Neural progenitor cell (in vitro differentiated cells): ENCODE measurements around the gene MOCS2. TPM values are rescaled to one million over a fixed set of nuclear protein-coding genes. Genes with fewer than 3 reads are reported as not detected.

Experiments used
- DNase-seq: peaks from one replicate; pipeline ENCODE4 v3.0.0-alpha.2; 2016; ENCODE audit warnings: low spot score
- H2AFZ ChIP-seq: fragments of 200-600 bp; sonication (generic); replicated peaks from 2 replicates; pipeline ENCODE4 v1.6.1; 2016; ENCODE audit warnings: antibody characterized with exemption
- H3F3A ChIP-seq: fragments of 200-600 bp; sonication (generic); 2 replicates; pipeline ENCODE4 v1.6.1; 2016; ENCODE audit warnings: antibody characterized with exemption, low read depth
- H3K27ac ChIP-seq: fragments of 200-600 bp; sonication (generic); 2 replicates; pipeline ENCODE4 v1.5.1; 2016; ENCODE audit warnings: mild to moderate bottlenecking
- H3K27me3 ChIP-seq: fragments of 200-600 bp; sonication (generic); 2 replicates; pipeline ENCODE4 v1.6.1; 2016; ENCODE audit warnings: mild to moderate bottlenecking, moderate library complexity
- H3K36me3 ChIP-seq: fragments of 200-600 bp; sonication (generic); 2 replicates; pipeline ENCODE4 v1.5.1; 2016
- H3K4me1 ChIP-seq: fragments of 200-600 bp; sonication (generic); 2 replicates; pipeline ENCODE4 v1.6.1; 2016; ENCODE audit warnings: mixed run types
- H3K4me2 ChIP-seq: fragments of 200-600 bp; sonication (generic); 2 replicates; pipeline ENCODE4 v1.6.1; 2016
- H3K4me3 ChIP-seq: fragments of 200-600 bp; sonication (generic); 2 replicates; pipeline ENCODE4 v1.5.1; 2016
- H3K79me2 ChIP-seq: fragments of 200-600 bp; sonication (generic); 2 replicates; pipeline ENCODE4 v1.6.1; 2016; ENCODE audit warnings: low read depth
- H3K9ac ChIP-seq: fragments of 200-600 bp; sonication (generic); 2 replicates; pipeline ENCODE4 v1.6.1; 2016
- H3K9me3 ChIP-seq: fragments of 200-600 bp; sonication (generic); 2 replicates; pipeline ENCODE4 v1.5.1; 2016; ENCODE audit warnings: low read depth
- H4K20me1 ChIP-seq: fragments of 200-600 bp; sonication (generic); 2 replicates; pipeline ENCODE4 v1.6.1; 2016; ENCODE audit warnings: low read depth
- H3K27ac Mint-ChIP-seq: 3 replicates; pipeline ENCODE4 v1.8.0; 2021; ENCODE audit warnings: mixed read lengths
- H3K27me3 Mint-ChIP-seq: 2 replicates; pipeline ENCODE4 v1.8.0; 2022; ENCODE audit warnings: low read depth, mild to moderate bottlenecking, inconsistent platforms, moderate library complexity, mixed read lengths; ENCODE audit not compliant: insufficient read depth
- H3K36me3 Mint-ChIP-seq: 3 replicates; pipeline ENCODE4 v1.8.0; 2021; ENCODE audit warnings: mixed read lengths
- H3K4me1 Mint-ChIP-seq: 3 replicates; pipeline ENCODE4 v1.8.0; 2021; ENCODE audit warnings: mixed read lengths
- H3K4me3 Mint-ChIP-seq: 3 replicates; pipeline ENCODE4 v1.8.0; 2021; ENCODE audit warnings: mild to moderate bottlenecking, moderate library complexity, mixed read lengths
- H3K9me3 Mint-ChIP-seq: 3 replicates; pipeline ENCODE4 v1.8.0; 2020; ENCODE audit warnings: mixed read lengths
- EZH2 ChIP-seq: fragments of 200-600 bp; sonication (generic); IDR thresholded peaks from 2 replicates; pipeline ENCODE4 v1.6.1; 2017; ENCODE audit warnings: antibody characterized with exemption, mild to moderate bottlenecking, moderate library complexity
- EZH2phosphoT487 ChIP-seq: fragments of 200-600 bp; sonication (generic); IDR thresholded peaks from 2 replicates; pipeline ENCODE4 v1.6.1; 2017; ENCODE audit warnings: antibody characterized with exemption
- total RNA-seq: library from RNA; depleted of rRNA; stranded (reverse); fragments of >200 nt; gene quantifications from 2 replicates; pipeline ENCODE4 v1.2.3, GENCODE V29; 2015; ENCODE audit warnings: low replicate concordance
- TF ChIP-seq, protein P1 (sequence below): fragments of 200-600 bp; sonication (generic); IDR thresholded peaks from 2 replicates; pipeline ENCODE4 v1.5.1; 2017; ENCODE audit warnings: antibody characterized with exemption, mild to moderate bottlenecking

Gene MOCS2
- total RNA-seq, 1 donor from 2014 or later: 34.7 TPM

- no peak overlapping the region for H3K4me2 ChIP-seq
- H3K4me3 Mint-ChIP-seq: no peak overlapping the region
- peaks cover 1% of the 10 kb centered on the region for H3K36me3 Mint-ChIP-seq
- no peaks in the 10 kb centered on the region for H3K27me3 Mint-ChIP-seq
- H3K4me1 ChIP-seq: no peaks in the 10 kb centered on the region
- no peak overlapping the region for H2AFZ ChIP-seq
- H3K4me3 ChIP-seq: no peak overlapping the region
- H3K9me3 Mint-ChIP-seq: no peaks in the 10 kb centered on the region
- H3K4me1 Mint-ChIP-seq: no peaks in the 10 kb centered on the region
- no peaks in the 10 kb centered on the region for H3F3A ChIP-seq
- no peak overlapping the region for H3K27ac Mint-ChIP-seq
- no peaks in the 10 kb centered on the region for H3K79me2 ChIP-seq
- H3K36me3 ChIP-seq: no peaks in the 10 kb centered on the region
- no peak for DNase-seq
- no peak overlapping the region for H3K27ac ChIP-seq
- H4K20me1 ChIP-seq: no peaks in the 10 kb centered on the region
- no peak overlapping the region for H3K9ac ChIP-seq
- TF ChIP-seq, protein P1, sequence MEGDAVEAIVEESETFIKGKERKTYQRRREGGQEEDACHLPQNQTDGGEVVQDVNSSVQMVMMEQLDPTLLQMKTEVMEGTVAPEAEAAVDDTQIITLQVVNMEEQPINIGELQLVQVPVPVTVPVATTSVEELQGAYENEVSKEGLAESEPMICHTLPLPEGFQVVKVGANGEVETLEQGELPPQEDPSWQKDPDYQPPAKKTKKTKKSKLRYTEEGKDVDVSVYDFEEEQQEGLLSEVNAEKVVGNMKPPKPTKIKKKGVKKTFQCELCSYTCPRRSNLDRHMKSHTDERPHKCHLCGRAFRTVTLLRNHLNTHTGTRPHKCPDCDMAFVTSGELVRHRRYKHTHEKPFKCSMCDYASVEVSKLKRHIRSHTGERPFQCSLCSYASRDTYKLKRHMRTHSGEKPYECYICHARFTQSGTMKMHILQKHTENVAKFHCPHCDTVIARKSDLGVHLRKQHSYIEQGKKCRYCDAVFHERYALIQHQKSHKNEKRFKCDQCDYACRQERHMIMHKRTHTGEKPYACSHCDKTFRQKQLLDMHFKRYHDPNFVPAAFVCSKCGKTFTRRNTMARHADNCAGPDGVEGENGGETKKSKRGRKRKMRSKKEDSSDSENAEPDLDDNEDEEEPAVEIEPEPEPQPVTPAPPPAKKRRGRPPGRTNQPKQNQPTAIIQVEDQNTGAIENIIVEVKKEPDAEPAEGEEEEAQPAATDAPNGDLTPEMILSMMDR: no peak
- TF ChIP-seq EZH2 (no peak), EZH2phosphoT487 (no peak)
- H3K27me3 ChIP-seq: no peaks in the 10 kb centered on the region
- no peaks in the 10 kb centered on the region for H3K9me3 ChIP-seq
Measured at GRCh38 chr5:53067641-53068040, 41.9 kb downstream of the MOCS2 start.

DNA sequence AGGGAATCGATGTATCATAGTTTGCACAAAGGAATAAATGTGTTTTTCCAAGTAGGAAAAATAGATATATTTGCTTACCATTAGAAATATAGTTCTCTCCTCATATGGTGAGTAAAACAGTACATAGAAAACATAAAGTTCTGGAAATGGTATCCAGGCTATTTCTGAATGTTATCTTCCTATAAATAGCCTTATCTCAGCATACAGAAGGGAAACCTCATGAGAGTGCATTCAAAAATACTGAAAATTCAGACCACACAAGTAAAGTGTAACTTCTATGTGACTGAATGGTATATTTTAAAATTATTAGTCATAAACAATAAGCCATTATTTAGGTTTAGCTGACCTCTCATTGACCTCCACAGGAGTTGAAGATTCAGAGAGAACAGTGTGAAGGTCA is 43.5 kb downstream of the MOCS2 start:
- Histone ChIP-seq H3K36me3 (no peaks in the 10 kb centered on the region), H3K4me3 (no peak overlapping the region), H3K9ac (no peak overlapping the region), H3F3A (no peaks in the 10 kb centered on the region), H3K4me2 (no peak overlapping the region), H3K9me3 (no peaks in the 10 kb centered on the region), H3K27ac (no peak overlapping the region), H4K20me1 (no peaks in the 10 kb centered on the region), H3K4me1 (no peaks in the 10 kb centered on the region), H3K27me3 (no peaks in the 10 kb centered on the region), H3K79me2 (no peaks in the 10 kb centered on the region), H2AFZ (no peak overlapping the region)
- Mint-ChIP-seq H3K4me1 (peaks cover 2% of the 10 kb centered on the region), H3K9me3 (no peaks in the 10 kb centered on the region), H3K27me3 (no peaks in the 10 kb centered on the region), H3K4me3 (no peak overlapping the region), H3K36me3 (peaks cover 1% of the 10 kb centered on the region), H3K27ac (no peak overlapping the region)
- no peak for DNase-seq
- no peak for TF ChIP-seq EZH2phosphoT487

DNA sequence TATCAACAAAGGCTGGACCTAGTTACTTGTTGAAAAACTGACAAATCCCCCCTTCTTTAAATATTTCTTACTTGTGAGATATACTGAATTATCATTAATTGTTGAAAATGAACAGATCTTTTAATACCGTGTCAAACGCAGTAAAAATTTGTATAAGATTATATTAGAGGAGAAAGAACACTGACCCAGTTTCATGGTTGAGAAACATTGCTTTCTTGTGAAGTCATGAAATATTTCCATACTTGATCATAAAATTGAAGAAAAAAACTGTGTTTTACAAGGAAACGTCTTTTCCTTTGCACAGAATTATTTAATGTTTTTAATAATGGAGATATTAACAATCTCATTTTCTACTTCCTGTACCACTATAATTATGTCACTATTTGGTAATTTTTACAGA is 45.8 kb downstream of the MOCS2 start:
- Histone ChIP-seq H3K4me2 (no peak overlapping the region), H3K4me1 (no peaks in the 10 kb centered on the region), H3K9ac (no peak overlapping the region), H3K9me3 (no peaks in the 10 kb centered on the region), H3K79me2 (no peaks in the 10 kb centered on the region), H3K4me3 (no peak overlapping the region), H3F3A (no peaks in the 10 kb centered on the region), H2AFZ (no peak overlapping the region), H3K36me3 (no peaks in the 10 kb centered on the region), H3K27me3 (no peaks in the 10 kb centered on the region), H3K27ac (no peak overlapping the region), H4K20me1 (no peaks in the 10 kb centered on the region)
- Mint-ChIP-seq H3K4me3 (no peak overlapping the region), H3K27ac (no peak overlapping the region), H3K27me3 (no peaks in the 10 kb centered on the region), H3K36me3 (peaks cover 6% of the 10 kb centered on the region), H3K9me3 (no peaks in the 10 kb centered on the region), H3K4me1 (peaks cover 2% of the 10 kb centered on the region)
- DNase-seq: no peak
- TF ChIP-seq EZH2phosphoT487 (no peak), EZH2 (no peak)
- TF ChIP-seq, protein P1: no peak

GRCh38 chr5:53063176-53063575 is 46.4 kb downstream of the MOCS2 start:
- Histone ChIP-seq H3K79me2 (no peaks in the 10 kb centered on the region), H4K20me1 (no peaks in the 10 kb centered on the region), H3K4me1 (no peaks in the 10 kb centered on the region), H3K9me3 (no peaks in the 10 kb centered on the region), H3K4me3 (no peak overlapping the region), H3K4me2 (no peak overlapping the region), H3K36me3 (no peaks in the 10 kb centered on the region), H3F3A (no peaks in the 10 kb centered on the region), H3K27ac (no peak overlapping the region), H2AFZ (no peak overlapping the region), H3K27me3 (no peaks in the 10 kb centered on the region), H3K9ac (no peak overlapping the region)
- peaks cover 7% of the 10 kb centered on the region for H3K36me3 Mint-ChIP-seq
- H3K27me3 Mint-ChIP-seq: no peaks in the 10 kb centered on the region
- DNase-seq: no peak
- no peak overlapping the region for H3K27ac Mint-ChIP-seq
- peaks cover 2% of the 10 kb centered on the region for H3K4me1 Mint-ChIP-seq
- no peak overlapping the region for H3K4me3 Mint-ChIP-seq
- H3K9me3 Mint-ChIP-seq: no peaks in the 10 kb centered on the region
- no peak for TF ChIP-seq EZH2
